K562 (cell line): ENCODE measurements around the gene ACSS1. TPM values are rescaled to one million over a fixed set of nuclear protein-coding genes. Genes with fewer than 3 reads are reported as not detected.

ENCODE experiments used
- HIVEP1 ChIP-seq: fragments of 250-450 bp; sonication (Bioruptor Pico); IDR thresholded peaks from 2 replicates; pipeline ENCODE4 v1.4.0; 2020; ENCODE audit warnings: mild to moderate bottlenecking
- KDM5B ChIP-seq: fragments of 200-600 bp; sonication (generic); IDR thresholded peaks from 2 replicates; pipeline ENCODE4 v1.6.1; 2012; ENCODE audit warnings: low read depth, mild to moderate bottlenecking, moderate library complexity, low read length, control low read depth, inconsistent platforms; ENCODE audit not compliant: insufficient replicate concordance
- MCM5 ChIP-seq: fragments of 450-650 bp; IDR thresholded peaks from 2 replicates; pipeline ENCODE4 v1.6.1; 2016; ENCODE audit warnings: low read depth
- MXI1 ChIP-seq: IDR thresholded peaks from 2 replicates; pipeline ENCODE4 v1.6.1; 2011; ENCODE audit warnings: low read depth, mild to moderate bottlenecking, improper control_type of control experiment, low read length
- NCOA2 ChIP-seq, 2 experiments: fragments of 450-650 bp; IDR thresholded peaks; 2 replicates each; pipeline ENCODE4 v1.6.1; 2018; ENCODE audit warnings: mild to moderate bottlenecking in 2 of 2, moderate library complexity in 1 of 2; ENCODE audit not compliant: partially characterized antibody in 2 of 2
- TEAD2 ChIP-seq: fragments of 450-650 bp; IDR thresholded peaks from 2 replicates; pipeline ENCODE4 v1.6.1; 2016; ENCODE audit warnings: missing genetic modification characterization, control low read depth, missing compliant biosample characterization
- TRIM24 ChIP-seq, 2 experiments: fragments of 450-650 bp; IDR thresholded peaks; 2 replicates each; pipeline ENCODE4 v1.6.1; 2016
- ZC3H11A ChIP-seq: IDR thresholded peaks from 2 replicates; pipeline ENCODE4 v1.6.1; 2012; ENCODE audit warnings: low read depth, low read length, improper control_type of control experiment
- ZKSCAN3 ChIP-seq: fragments of 250-450 bp; sonication (Bioruptor Pico); IDR thresholded peaks from 2 replicates; pipeline ENCODE4 v1.4.0; 2020
- ZNF57 ChIP-seq: fragments of 450-650 bp; formaldehyde crosslinking; IDR thresholded peaks from 2 replicates; pipeline ENCODE4 v1.4.0; 2020; ENCODE audit warnings: mild to moderate bottlenecking, moderate library complexity
- ZNF785 ChIP-seq: fragments of 250-450 bp; sonication (Bioruptor Pico); IDR thresholded peaks from 2 replicates; pipeline ENCODE4 v1.4.0; 2020; ENCODE audit warnings: mild to moderate bottlenecking
- polyA plus RNA-seq, 8 experiments: library from polyadenylated mRNA; depleted of rRNA in 4 of 8; stranded (reverse) in 5 of 8; unstranded in 3 of 8; fragments of >200 nt; fragmentation: Nextera tagmentation in 2 of 8; fragmentation: Illumina TruSeq in 1 of 8; extraction: Ambion mirVana in 2 of 8; extraction: Trizol in 1 of 8; gene quantifications; 2 replicates each; pipeline versions ENCODE4 v1.2.1 to v1.2.3, GENCODE V29; 2011 to 2014; ENCODE audit warnings: inconsistent platforms in 1 of 8, missing spikeins in 1 of 8
- total RNA-seq, 7 experiments: library from RNA; depleted of rRNA in 6 of 7; stranded (reverse); fragments of >200 nt in 6 of 7; fragmentation: Illumina TruSeq in 2 of 7; extraction: Trizol in 2 of 7; gene quantifications; 2 replicates each; pipeline versions ENCODE4 v1.2.1 to v1.2.3, GENCODE V29; 2011 to 2021; ENCODE audit warnings: low replicate concordance in 1 of 7
- TF ChIP-seq, protein P1 (sequence below), 3 experiments: fragments of 200-800 bp in 1 of 3; fragments of 250-450 bp in 1 of 3; fragments of 450-650 bp in 1 of 3; sonication (Bioruptor Pico) in 1 of 3; sonication (Bioruptor generic) in 1 of 3; formaldehyde crosslinking in 1 of 3; IDR thresholded peaks; 2 replicates each; pipeline versions ENCODE4 v1.6.1 to v1.8.0; 2016 to 2022; ENCODE audit warnings: mild to moderate bottlenecking in 2 of 3, missing genetic modification characterization in 2 of 3, missing compliant biosample characterization in 1 of 3, moderate library complexity in 1 of 3
- TF ChIP-seq, protein P2 (sequence below): fragments of 250-450 bp; sonication (Bioruptor Pico); IDR thresholded peaks from 2 replicates; pipeline ENCODE4 v1.8.0; 2022; ENCODE audit warnings: inconsistent platforms
- TF ChIP-seq, protein P3 (sequence below), 3 experiments: IDR thresholded peaks in 2 of 3; conservative IDR thresholded peaks in 1 of 3; 2 replicates each; pipeline ENCODE4 v1.5.1; 2011 to 2012; ENCODE audit warnings: low read length in 3 of 3, mild to moderate bottlenecking in 3 of 3, control low read depth in 2 of 3, improper control_type of control experiment in 1 of 3, inconsistent platforms in 1 of 3, low read depth in 1 of 3, mixed read lengths in 1 of 3, moderate library complexity in 1 of 3; ENCODE audit not compliant: insufficient read depth in 2 of 3
- TF ChIP-seq, protein P4 (sequence below): sonication (generic); formaldehyde crosslinking; IDR thresholded peaks from 2 replicates; pipeline ENCODE4 v1.8.0; 2023; ENCODE audit warnings: mild to moderate bottlenecking, missing genetic modification reagents

The ACSS1 gene
- total and polyA plus RNA-seq, 9 of the 15 experiments (the other 6 are each of a cell fraction or from before 2014, with no cell fraction given) = 0.07 to 2.1 (median 0.27) TPM; not detected in 3

DNA sequence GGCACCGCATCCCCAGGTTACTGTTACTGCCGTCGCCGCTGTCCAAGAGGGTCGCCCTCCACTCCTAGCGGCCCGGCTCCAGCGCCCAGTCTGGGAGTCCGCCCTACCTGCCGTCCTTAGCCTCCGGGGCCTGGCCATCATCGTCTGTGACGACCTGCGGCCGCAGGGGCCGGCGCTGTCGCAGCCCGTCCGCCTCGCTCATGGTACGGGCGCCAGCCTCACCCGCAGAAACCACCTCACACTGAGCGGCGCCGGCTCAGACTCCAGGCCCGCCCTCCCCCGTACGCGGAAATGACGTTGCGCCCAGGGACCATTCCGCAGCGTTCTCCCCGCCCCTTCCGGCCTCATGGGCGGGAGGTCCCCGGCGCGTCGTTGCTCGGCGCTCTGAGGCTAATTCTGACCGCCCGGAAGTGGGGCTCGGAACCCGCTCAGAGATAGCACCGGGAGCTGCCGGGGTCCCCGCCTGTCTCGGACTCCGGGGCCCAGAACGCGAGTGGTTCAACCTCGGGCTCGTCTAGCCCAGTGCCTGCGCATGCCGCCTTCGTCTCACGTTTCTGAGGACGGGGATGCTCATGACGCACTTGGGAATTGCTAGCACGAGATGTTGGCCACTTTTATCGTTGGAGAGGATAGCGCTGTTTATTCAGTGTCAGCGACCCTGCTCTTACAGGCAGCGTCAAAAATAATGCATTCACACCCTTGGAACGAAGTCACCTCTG is 65.3 kb downstream of the ACSS1 start, which contains the start of gene APMAP (continued):
- TF ChIP-seq TRIM24 (IDR thresholded peaks at IDR 0.05) (peak in 1 of 2 experiments; percentile 47; a peak in 2 of 4 replicates), NCOA2 (IDR thresholded peaks at IDR 0.05; ENCODE audit: partially characterized antibody in 2 of 2) (no peak), MXI1 (no peak), KDM5B (peak; percentile 76), ZNF785 (no peak), ZNF57 (no peak), HIVEP1 (CRISPR knock-in tag) (no peak), TEAD2 (tag) (no peak), ZKSCAN3 (no peak), ZC3H11A (no peak), MCM5 (no peak)
- TF ChIP-seq, protein P1, sequence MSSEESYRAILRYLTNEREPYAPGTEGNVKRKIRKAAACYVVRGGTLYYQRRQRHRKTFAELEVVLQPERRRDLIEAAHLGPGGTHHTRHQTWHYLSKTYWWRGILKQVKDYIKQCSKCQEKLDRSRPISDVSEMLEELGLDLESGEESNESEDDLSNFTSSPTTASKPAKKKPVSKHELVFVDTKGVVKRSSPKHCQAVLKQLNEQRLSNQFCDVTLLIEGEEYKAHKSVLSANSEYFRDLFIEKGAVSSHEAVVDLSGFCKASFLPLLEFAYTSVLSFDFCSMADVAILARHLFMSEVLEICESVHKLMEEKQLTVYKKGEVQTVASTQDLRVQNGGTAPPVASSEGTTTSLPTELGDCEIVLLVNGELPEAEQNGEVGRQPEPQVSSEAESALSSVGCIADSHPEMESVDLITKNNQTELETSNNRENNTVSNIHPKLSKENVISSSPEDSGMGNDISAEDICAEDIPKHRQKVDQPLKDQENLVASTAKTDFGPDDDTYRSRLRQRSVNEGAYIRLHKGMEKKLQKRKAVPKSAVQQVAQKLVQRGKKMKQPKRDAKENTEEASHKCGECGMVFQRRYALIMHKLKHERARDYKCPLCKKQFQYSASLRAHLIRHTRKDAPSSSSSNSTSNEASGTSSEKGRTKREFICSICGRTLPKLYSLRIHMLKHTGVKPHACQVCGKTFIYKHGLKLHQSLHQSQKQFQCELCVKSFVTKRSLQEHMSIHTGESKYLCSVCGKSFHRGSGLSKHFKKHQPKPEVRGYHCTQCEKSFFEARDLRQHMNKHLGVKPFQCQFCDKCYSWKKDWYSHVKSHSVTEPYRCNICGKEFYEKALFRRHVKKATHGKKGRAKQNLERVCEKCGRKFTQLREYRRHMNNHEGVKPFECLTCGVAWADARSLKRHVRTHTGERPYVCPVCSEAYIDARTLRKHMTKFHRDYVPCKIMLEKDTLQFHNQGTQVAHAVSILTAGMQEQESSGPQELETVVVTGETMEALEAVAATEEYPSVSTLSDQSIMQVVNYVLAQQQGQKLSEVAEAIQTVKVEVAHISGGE (CRISPR knock-in tag; IDR thresholded peaks at IDR 0.05) = peak; percentile 74 to 95 (median 86); a peak in 4 of 6 replicates
- TF ChIP-seq, protein P2, sequence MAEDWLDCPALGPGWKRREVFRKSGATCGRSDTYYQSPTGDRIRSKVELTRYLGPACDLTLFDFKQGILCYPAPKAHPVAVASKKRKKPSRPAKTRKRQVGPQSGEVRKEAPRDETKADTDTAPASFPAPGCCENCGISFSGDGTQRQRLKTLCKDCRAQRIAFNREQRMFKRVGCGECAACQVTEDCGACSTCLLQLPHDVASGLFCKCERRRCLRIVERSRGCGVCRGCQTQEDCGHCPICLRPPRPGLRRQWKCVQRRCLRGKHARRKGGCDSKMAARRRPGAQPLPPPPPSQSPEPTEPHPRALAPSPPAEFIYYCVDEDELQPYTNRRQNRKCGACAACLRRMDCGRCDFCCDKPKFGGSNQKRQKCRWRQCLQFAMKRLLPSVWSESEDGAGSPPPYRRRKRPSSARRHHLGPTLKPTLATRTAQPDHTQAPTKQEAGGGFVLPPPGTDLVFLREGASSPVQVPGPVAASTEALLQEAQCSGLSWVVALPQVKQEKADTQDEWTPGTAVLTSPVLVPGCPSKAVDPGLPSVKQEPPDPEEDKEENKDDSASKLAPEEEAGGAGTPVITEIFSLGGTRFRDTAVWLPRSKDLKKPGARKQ = no peak
- TF ChIP-seq, protein P3, sequence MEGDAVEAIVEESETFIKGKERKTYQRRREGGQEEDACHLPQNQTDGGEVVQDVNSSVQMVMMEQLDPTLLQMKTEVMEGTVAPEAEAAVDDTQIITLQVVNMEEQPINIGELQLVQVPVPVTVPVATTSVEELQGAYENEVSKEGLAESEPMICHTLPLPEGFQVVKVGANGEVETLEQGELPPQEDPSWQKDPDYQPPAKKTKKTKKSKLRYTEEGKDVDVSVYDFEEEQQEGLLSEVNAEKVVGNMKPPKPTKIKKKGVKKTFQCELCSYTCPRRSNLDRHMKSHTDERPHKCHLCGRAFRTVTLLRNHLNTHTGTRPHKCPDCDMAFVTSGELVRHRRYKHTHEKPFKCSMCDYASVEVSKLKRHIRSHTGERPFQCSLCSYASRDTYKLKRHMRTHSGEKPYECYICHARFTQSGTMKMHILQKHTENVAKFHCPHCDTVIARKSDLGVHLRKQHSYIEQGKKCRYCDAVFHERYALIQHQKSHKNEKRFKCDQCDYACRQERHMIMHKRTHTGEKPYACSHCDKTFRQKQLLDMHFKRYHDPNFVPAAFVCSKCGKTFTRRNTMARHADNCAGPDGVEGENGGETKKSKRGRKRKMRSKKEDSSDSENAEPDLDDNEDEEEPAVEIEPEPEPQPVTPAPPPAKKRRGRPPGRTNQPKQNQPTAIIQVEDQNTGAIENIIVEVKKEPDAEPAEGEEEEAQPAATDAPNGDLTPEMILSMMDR (IDR thresholded peaks at IDR 0.05 in 2 of 3, conservative IDR thresholded peaks at IDR 0.05 in 1 of 3; ENCODE audit: insufficient read depth in 2 of 3, low read depth in 1 of 3, low read length in 3 of 3) = no peak
- TF ChIP-seq, protein P4, sequence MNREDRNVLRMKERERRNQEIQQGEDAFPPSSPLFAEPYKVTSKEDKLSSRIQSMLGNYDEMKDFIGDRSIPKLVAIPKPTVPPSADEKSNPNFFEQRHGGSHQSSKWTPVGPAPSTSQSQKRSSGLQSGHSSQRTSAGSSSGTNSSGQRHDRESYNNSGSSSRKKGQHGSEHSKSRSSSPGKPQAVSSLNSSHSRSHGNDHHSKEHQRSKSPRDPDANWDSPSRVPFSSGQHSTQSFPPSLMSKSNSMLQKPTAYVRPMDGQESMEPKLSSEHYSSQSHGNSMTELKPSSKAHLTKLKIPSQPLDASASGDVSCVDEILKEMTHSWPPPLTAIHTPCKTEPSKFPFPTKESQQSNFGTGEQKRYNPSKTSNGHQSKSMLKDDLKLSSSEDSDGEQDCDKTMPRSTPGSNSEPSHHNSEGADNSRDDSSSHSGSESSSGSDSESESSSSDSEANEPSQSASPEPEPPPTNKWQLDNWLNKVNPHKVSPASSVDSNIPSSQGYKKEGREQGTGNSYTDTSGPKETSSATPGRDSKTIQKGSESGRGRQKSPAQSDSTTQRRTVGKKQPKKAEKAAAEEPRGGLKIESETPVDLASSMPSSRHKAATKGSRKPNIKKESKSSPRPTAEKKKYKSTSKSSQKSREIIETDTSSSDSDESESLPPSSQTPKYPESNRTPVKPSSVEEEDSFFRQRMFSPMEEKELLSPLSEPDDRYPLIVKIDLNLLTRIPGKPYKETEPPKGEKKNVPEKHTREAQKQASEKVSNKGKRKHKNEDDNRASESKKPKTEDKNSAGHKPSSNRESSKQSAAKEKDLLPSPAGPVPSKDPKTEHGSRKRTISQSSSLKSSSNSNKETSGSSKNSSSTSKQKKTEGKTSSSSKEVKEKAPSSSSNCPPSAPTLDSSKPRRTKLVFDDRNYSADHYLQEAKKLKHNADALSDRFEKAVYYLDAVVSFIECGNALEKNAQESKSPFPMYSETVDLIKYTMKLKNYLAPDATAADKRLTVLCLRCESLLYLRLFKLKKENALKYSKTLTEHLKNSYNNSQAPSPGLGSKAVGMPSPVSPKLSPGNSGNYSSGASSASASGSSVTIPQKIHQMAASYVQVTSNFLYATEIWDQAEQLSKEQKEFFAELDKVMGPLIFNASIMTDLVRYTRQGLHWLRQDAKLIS (CRISPR knock-in tag) = 0 out of 2 replicates have a peak, but pooled peaks have one; percentile 47
